Activated naive CD4-positive, alpha-beta T cell treated with anti-CD3 and anti-CD28 coated beads for 36 hours (primary cell): ENCODE data around the gene RAB26. TPM values are rescaled to one million over a fixed set of nuclear protein-coding genes. Genes with fewer than 3 reads are reported as not detected.
"Not testable (repeated sequence)": the region's sequence is repeated elsewhere in the genome, so short reads cannot be mapped to it uniquely, and the experiment has no call there.

Source experiments
- CTCF ChIA-PET: fragments of 350-600 bp; sonication (Branson Sonifier 250); formaldehyde crosslinking; loops from one replicate; lab custom pipeline; 2021; ENCODE audit warnings: antibody characterized with exemption; lab: Charles Lee
- DNase-seq: peaks from one replicate; pipeline ENCODE4 v3.0.0-alpha.2; 2020
- H3K27ac Mint-ChIP-seq: one replicate; pipeline ENCODE4 v1.8.0; 2021; ENCODE audit warnings: mild to moderate bottlenecking, mixed read lengths
- H3K27me3 Mint-ChIP-seq: one replicate; pipeline ENCODE4 v1.8.0; 2021; ENCODE audit warnings: low read depth, mixed read lengths
- H3K36me3 Mint-ChIP-seq: one replicate; pipeline ENCODE4 v1.8.0; 2021; ENCODE audit warnings: low read depth, mixed read lengths
- H3K4me1 Mint-ChIP-seq: one replicate; pipeline ENCODE4 v1.8.0; 2021; ENCODE audit warnings: low read depth, mixed read lengths
- H3K4me3 Mint-ChIP-seq: one replicate; pipeline ENCODE4 v1.8.0; 2021; ENCODE audit warnings: mild to moderate bottlenecking, moderate library complexity, mixed read lengths
- H3K9me3 Mint-ChIP-seq: one replicate; pipeline ENCODE4 v1.8.0; 2021; ENCODE audit warnings: mixed read lengths
- intact Hi-C: fragments of 100-400 bp; cut with micrococcal nuclease; formaldehyde crosslinking; loops from one replicate; pipeline ENCODE4 v1.15.1; 2023
- total RNA-seq, 2 experiments: library from RNA; stranded (reverse); gene quantifications; one replicate each; pipeline ENCODE4 v1.2.3, GENCODE V29; 2021

Gene RAB26
- total RNA-seq, 2 experiments from 2014 or later = not detected

- H3K36me3 Mint-ChIP-seq, H3K27me3 Mint-ChIP-seq, H3K9me3 Mint-ChIP-seq, intact Hi-C loops, H3K4me1 Mint-ChIP-seq, CTCF ChIA-PET, H3K27ac Mint-ChIP-seq, H3K4me3 Mint-ChIP-seq, DNase-seq: not testable (repeated sequence)
These were observed 38.0 kb upstream of the RAB26 start for GRCh38 chr16:2110332-2111008.

DNA sequence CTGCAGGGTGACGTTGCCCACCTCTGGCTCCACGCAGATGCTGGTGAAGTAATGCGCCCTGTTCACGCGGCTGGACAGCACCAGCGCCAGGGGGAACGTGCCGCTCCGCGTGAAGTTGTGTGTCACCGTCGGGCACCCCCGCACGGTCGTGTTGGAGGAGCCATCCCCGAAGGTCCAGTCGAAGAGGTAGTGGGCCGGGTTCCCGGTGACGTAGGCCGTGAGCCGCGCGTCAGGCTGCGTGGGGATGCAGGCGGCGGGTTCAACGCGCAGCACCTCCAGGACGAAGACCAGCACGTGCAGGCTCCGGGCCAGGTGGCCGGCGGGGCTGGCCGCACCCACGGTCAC lies 37.4 kb upstream of the RAB26 start:
- H3K4me1 Mint-ChIP-seq, H3K27me3 Mint-ChIP-seq, DNase-seq, CTCF ChIA-PET, H3K4me3 Mint-ChIP-seq, H3K9me3 Mint-ChIP-seq, H3K27ac Mint-ChIP-seq, intact Hi-C loops, H3K36me3 Mint-ChIP-seq: not testable (repeated sequence)

GRCh38 chr16:2111412-2112335 lies 36.8 kb upstream of the RAB26 start:
- H3K4me1 Mint-ChIP-seq, H3K4me3 Mint-ChIP-seq, H3K27me3 Mint-ChIP-seq, CTCF ChIA-PET, H3K9me3 Mint-ChIP-seq, intact Hi-C loops, DNase-seq, H3K36me3 Mint-ChIP-seq, H3K27ac Mint-ChIP-seq: not testable (repeated sequence)

DNA sequence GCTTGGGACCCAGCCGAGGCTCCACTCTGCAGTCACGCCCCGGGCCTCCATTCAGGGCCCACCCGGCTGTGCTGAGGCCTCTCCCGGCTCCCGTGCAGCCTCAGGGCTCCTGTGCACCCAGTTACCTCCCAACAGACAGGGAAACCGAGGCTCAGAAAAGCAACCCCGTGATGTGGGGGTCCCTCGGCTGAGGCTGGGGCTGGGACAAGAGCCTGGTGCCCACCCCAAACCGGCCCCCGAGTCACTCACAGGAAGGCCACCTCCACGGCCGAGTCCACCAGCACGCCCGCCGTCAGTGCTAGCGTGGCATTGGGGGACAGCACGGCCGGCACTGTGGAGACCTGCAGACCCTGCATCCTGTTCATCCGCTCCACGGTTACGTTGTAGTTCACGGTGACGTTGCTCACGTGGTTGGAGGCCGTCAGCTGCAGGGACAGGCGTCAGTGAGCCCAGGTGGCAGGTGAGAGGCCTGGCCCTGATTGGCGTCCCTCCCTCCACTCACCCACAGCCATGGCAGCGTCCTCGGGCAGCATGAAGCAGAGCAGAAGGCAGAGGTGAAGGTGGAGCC lies 35.8 kb upstream of the RAB26 start:
- H3K9me3 Mint-ChIP-seq, H3K4me3 Mint-ChIP-seq, CTCF ChIA-PET, H3K36me3 Mint-ChIP-seq, H3K27me3 Mint-ChIP-seq, DNase-seq, intact Hi-C loops, H3K27ac Mint-ChIP-seq, H3K4me1 Mint-ChIP-seq: not testable (repeated sequence)

GRCh38 chr16:2114225-2114624 lies 34.2 kb upstream of the RAB26 start:
- H3K36me3 Mint-ChIP-seq, H3K9me3 Mint-ChIP-seq, H3K27me3 Mint-ChIP-seq, CTCF ChIA-PET, H3K27ac Mint-ChIP-seq, DNase-seq, H3K4me3 Mint-ChIP-seq, H3K4me1 Mint-ChIP-seq, intact Hi-C loops: not testable (repeated sequence)

DNA sequence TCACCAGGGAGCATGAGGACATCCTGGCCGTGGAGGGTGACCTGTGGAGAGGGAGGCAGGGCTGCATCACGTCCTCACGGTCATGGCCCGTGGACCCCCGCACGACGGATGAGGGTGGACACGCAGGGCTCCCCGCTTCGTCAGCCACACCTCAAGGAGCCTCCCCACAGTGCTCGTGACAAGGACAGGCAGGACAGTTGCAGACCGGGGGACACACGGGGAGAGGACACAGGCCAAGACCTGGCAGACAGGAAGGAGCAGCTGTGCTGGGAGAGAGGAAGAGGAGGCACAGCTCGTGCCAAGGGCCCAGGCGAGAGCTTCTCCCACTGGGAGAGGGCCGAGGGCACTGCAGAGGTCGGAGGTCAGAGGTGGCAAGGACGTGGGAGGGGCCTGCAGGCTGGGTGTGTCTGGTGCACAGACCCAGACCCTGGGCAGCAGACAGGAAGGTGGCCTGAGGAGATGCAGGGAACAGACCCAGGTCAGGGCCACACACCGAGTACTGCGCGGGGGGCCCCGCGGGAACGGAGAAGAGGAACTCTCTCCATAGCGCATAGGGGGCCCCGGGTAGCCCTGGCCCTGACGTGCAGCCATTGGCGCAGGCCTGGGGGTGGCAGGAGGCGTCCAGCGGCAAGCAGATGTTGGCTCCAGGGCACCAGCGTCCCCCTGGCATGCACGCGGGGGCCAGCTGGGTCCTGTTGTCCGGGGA lies 33.4 kb upstream of the RAB26 start:
- H3K27me3 Mint-ChIP-seq, H3K4me1 Mint-ChIP-seq, H3K9me3 Mint-ChIP-seq, DNase-seq, intact Hi-C loops, H3K4me3 Mint-ChIP-seq, H3K36me3 Mint-ChIP-seq, H3K27ac Mint-ChIP-seq: not testable (repeated sequence)
- CTCF ChIA-PET = interaction anchor here (0.5 kb wide), 1 partner anchor 25 kb away, joined by 4 read pairs; no protein-coding TSS in a partner anchor

DNA sequence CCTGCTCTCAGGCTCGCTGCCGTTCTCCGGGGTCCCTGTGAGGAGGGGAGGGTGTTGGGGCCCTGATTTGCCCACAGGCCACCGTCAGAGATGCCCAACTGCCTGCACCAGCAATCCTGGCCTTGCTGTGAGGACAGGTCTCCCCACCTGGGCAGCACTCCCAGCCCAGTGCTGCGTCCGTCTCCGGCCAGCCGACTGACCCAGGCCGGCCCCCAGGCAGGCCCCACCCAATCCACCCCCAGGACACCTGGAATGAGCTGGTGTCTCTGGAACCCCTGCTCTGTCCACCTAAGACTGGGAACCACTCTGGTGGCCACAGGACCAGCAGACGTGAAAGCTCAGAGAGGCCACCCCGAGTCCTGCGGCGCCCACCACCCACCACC lies 32.8 kb upstream of the RAB26 start:
- Mint-ChIP-seq H3K36me3 (no peaks in the 10 kb centered on the region), H3K27me3 (no peaks in the 10 kb centered on the region), H3K4me3 (no peak overlapping the region), H3K4me1 (no peaks in the 10 kb centered on the region), H3K27ac (no peak overlapping the region), H3K9me3 (no peaks in the 10 kb centered on the region)
- no peak for DNase-seq
- intact Hi-C loops = no loop called here
- CTCF ChIA-PET = no interaction called here

DNA sequence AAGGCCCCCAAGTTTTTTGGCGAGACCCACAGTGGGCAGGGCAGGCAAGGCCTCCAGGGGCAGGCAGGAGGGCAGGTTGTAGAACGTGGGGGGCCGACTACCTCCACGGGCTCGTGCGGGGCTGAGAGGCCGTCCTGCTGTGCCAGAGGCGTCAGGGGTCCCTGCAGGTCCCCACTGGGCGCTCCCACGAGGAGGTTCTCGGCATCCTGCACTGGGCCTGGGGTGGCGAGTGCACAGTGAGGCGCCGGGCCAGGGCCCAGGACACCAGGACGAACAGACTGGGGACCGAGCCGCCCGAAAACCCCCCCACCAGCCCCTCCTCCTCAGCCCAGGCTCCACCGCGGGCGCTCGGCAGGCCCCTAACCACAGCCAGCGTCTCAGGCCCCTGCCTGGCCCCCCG lies 32.0 kb upstream of the RAB26 start:
- H3K9me3 Mint-ChIP-seq, H3K4me1 Mint-ChIP-seq, intact Hi-C loops, CTCF ChIA-PET, H3K27me3 Mint-ChIP-seq, DNase-seq, H3K27ac Mint-ChIP-seq, H3K36me3 Mint-ChIP-seq, H3K4me3 Mint-ChIP-seq: not testable (repeated sequence)

DNA sequence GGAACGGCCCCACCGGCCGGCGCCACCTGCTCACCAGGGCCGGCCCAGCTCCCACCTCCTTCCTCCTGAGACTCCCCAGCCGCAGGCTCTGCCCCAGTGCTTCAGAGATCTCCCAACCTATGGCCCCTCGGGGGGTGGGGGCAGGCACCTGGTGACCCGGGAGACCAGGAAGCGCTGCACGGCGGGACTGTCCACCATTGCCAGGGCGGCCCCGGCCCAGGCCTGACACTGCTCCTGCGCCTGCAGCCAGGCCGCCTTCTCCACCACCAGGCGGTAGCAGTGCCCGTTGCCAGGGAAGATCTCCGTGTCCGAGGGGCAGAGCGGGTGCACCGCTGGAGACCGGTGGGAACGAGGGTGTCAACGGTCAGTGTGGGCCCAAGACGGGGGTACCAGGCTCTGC lies 31.1 kb upstream of the RAB26 start:
- H3K4me3 Mint-ChIP-seq, H3K27ac Mint-ChIP-seq, DNase-seq, H3K27me3 Mint-ChIP-seq, H3K36me3 Mint-ChIP-seq, H3K4me1 Mint-ChIP-seq, intact Hi-C loops, H3K9me3 Mint-ChIP-seq: not testable (repeated sequence)
- CTCF ChIA-PET = interaction anchor here (0.5 kb wide), 1 partner anchor 464 kb away, joined by 3 read pairs; no protein-coding TSS in a partner anchor

- H3K27me3 Mint-ChIP-seq = not testable (repeated sequence)
These were observed 30.3 kb upstream of the RAB26 start for GRCh38 chr16:2117960-2118722.

GRCh38 chr16:2121325-2121724 lies 27.1 kb upstream of the RAB26 start:
- CTCF ChIA-PET = interaction anchor here (0.6 to 1.0 kb wide), 5 partner anchors 22 to 332 kb away, joined by 3 to 4 read pairs (median 3); no protein-coding TSS in a partner anchor
- H3K27ac Mint-ChIP-seq, H3K36me3 Mint-ChIP-seq, H3K27me3 Mint-ChIP-seq, intact Hi-C loops, H3K9me3 Mint-ChIP-seq, H3K4me1 Mint-ChIP-seq, H3K4me3 Mint-ChIP-seq: not testable (repeated sequence)
- DNase-seq = peak; percentile 61

More at GRCh38 chr16:2117960-2118722, 30.3 kb upstream of the RAB26 start:
- H3K36me3 Mint-ChIP-seq, H3K4me1 Mint-ChIP-seq, DNase-seq, H3K27ac Mint-ChIP-seq, H3K4me3 Mint-ChIP-seq, H3K9me3 Mint-ChIP-seq, intact Hi-C loops: not testable (repeated sequence)
- CTCF ChIA-PET = interaction anchor here (0.5 kb wide), 1 partner anchor 464 kb away, joined by 3 read pairs; no protein-coding TSS in a partner anchor
